ENCODE measurements around the gene KRT31.
"Not testable (repeated sequence)": the region's sequence is repeated elsewhere in the genome, so short reads cannot be mapped to it uniquely, and the experiment has no call there.

DNA sequence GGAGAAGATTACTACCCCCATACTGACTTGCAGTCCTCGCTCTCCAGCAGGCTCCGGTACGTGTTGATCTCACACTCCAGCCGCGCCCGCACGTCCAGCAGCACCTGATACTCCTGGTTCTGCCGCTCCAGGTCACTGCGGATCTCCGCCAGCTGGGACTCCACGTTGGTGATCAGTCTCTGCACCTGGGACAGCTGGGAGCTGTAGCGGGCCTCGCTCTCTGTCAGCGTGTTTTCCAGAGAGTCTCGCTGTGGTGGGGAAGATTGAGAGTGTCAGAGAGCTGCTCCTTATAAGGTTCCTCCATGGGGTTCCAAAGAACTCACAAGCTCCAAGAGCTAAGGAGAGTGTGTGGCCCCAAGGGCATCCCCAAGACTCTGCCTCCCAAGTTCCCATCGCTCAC lies 51.0 kb downstream of the KRT31 start:
- TF ChIP-seq, protein P1, sequence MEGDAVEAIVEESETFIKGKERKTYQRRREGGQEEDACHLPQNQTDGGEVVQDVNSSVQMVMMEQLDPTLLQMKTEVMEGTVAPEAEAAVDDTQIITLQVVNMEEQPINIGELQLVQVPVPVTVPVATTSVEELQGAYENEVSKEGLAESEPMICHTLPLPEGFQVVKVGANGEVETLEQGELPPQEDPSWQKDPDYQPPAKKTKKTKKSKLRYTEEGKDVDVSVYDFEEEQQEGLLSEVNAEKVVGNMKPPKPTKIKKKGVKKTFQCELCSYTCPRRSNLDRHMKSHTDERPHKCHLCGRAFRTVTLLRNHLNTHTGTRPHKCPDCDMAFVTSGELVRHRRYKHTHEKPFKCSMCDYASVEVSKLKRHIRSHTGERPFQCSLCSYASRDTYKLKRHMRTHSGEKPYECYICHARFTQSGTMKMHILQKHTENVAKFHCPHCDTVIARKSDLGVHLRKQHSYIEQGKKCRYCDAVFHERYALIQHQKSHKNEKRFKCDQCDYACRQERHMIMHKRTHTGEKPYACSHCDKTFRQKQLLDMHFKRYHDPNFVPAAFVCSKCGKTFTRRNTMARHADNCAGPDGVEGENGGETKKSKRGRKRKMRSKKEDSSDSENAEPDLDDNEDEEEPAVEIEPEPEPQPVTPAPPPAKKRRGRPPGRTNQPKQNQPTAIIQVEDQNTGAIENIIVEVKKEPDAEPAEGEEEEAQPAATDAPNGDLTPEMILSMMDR (IDR thresholded peaks at IDR 0.05) = not testable (repeated sequence)
- TF ChIP-seq, protein P2, sequence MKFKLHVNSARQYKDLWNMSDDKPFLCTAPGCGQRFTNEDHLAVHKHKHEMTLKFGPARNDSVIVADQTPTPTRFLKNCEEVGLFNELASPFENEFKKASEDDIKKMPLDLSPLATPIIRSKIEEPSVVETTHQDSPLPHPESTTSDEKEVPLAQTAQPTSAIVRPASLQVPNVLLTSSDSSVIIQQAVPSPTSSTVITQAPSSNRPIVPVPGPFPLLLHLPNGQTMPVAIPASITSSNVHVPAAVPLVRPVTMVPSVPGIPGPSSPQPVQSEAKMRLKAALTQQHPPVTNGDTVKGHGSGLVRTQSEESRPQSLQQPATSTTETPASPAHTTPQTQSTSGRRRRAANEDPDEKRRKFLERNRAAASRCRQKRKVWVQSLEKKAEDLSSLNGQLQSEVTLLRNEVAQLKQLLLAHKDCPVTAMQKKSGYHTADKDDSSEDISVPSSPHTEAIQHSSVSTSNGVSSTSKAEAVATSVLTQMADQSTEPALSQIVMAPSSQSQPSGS (CRISPR knock-in tag; IDR thresholded peaks at IDR 0.05; ENCODE audit: borderline replicate concordance, low read depth) = not testable (repeated sequence)
- TF ChIP-seq GRHL2 (CRISPR knock-in tag; IDR thresholded peaks at IDR 0.05; ENCODE audit: insufficient replicate concordance, severe bottlenecking); ETV6 (CRISPR knock-in tag; IDR thresholded peaks at IDR 0.05); FOXP4 (CRISPR knock-in tag; IDR thresholded peaks at IDR 0.05); CREB1 (CRISPR knock-in tag; IDR thresholded peaks at IDR 0.05); MAX (CRISPR knock-in tag; IDR thresholded peaks at IDR 0.05); E2F5 (CRISPR knock-in tag; IDR thresholded peaks at IDR 0.05); USF2 (CRISPR knock-in tag; IDR thresholded peaks at IDR 0.05); FOXJ3 (CRISPR knock-in tag; IDR thresholded peaks at IDR 0.05; ENCODE audit: borderline replicate concordance); NR1H2 (CRISPR knock-in tag; IDR thresholded peaks at IDR 0.05): not testable (repeated sequence)
- TF ChIP-seq, protein P3, sequence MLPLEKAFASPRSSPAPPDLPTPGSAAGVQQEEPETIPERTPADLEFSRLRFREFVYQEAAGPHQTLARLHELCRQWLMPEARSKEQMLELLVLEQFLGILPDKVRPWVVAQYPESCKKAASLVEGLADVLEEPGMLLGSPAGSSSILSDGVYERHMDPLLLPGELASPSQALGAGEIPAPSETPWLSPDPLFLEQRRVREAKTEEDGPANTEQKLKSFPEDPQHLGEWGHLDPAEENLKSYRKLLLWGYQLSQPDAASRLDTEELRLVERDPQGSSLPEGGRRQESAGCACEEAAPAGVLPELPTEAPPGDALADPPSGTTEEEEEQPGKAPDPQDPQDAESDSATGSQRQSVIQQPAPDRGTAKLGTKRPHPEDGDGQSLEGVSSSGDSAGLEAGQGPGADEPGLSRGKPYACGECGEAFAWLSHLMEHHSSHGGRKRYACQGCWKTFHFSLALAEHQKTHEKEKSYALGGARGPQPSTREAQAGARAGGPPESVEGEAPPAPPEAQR (CRISPR knock-in tag; IDR thresholded peaks at IDR 0.05) = not testable (repeated sequence)
- TF ChIP-seq, protein P4, sequence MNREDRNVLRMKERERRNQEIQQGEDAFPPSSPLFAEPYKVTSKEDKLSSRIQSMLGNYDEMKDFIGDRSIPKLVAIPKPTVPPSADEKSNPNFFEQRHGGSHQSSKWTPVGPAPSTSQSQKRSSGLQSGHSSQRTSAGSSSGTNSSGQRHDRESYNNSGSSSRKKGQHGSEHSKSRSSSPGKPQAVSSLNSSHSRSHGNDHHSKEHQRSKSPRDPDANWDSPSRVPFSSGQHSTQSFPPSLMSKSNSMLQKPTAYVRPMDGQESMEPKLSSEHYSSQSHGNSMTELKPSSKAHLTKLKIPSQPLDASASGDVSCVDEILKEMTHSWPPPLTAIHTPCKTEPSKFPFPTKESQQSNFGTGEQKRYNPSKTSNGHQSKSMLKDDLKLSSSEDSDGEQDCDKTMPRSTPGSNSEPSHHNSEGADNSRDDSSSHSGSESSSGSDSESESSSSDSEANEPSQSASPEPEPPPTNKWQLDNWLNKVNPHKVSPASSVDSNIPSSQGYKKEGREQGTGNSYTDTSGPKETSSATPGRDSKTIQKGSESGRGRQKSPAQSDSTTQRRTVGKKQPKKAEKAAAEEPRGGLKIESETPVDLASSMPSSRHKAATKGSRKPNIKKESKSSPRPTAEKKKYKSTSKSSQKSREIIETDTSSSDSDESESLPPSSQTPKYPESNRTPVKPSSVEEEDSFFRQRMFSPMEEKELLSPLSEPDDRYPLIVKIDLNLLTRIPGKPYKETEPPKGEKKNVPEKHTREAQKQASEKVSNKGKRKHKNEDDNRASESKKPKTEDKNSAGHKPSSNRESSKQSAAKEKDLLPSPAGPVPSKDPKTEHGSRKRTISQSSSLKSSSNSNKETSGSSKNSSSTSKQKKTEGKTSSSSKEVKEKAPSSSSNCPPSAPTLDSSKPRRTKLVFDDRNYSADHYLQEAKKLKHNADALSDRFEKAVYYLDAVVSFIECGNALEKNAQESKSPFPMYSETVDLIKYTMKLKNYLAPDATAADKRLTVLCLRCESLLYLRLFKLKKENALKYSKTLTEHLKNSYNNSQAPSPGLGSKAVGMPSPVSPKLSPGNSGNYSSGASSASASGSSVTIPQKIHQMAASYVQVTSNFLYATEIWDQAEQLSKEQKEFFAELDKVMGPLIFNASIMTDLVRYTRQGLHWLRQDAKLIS (CRISPR knock-in tag; IDR thresholded peaks at IDR 0.05; ENCODE audit: borderline replicate concordance) = not testable (repeated sequence)
- TF ChIP-seq, protein P5, sequence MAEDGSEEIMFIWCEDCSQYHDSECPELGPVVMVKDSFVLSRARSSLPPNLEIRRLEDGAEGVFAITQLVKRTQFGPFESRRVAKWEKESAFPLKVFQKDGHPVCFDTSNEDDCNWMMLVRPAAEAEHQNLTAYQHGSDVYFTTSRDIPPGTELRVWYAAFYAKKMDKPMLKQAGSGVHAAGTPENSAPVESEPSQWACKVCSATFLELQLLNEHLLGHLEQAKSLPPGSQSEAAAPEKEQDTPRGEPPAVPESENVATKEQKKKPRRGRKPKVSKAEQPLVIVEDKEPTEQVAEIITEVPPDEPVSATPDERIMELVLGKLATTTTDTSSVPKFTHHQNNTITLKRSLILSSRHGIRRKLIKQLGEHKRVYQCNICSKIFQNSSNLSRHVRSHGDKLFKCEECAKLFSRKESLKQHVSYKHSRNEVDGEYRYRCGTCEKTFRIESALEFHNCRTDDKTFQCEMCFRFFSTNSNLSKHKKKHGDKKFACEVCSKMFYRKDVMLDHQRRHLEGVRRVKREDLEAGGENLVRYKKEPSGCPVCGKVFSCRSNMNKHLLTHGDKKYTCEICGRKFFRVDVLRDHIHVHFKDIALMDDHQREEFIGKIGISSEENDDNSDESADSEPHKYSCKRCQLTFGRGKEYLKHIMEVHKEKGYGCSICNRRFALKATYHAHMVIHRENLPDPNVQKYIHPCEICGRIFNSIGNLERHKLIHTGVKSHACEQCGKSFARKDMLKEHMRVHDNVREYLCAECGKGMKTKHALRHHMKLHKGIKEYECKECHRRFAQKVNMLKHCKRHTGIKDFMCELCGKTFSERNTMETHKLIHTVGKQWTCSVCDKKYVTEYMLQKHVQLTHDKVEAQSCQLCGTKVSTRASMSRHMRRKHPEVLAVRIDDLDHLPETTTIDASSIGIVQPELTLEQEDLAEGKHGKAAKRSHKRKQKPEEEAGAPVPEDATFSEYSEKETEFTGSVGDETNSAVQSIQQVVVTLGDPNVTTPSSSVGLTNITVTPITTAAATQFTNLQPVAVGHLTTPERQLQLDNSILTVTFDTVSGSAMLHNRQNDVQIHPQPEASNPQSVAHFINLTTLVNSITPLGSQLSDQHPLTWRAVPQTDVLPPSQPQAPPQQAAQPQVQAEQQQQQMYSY (CRISPR knock-in tag; IDR thresholded peaks at IDR 0.05) = not testable (repeated sequence)
